H1 (cell line): ENCODE data around the gene KIAA0319L. TPM values are rescaled to one million over a fixed set of nuclear protein-coding genes. Genes with fewer than 3 reads are reported as not detected.

ENCODE experiments used
- CEBPB ChIP-seq: IDR thresholded peaks from 2 replicates; pipeline ENCODE4 v1.6.1; 2012; ENCODE audit warnings: low read depth, low read length
- MAFK ChIP-seq: IDR thresholded peaks from 2 replicates; pipeline ENCODE4 v1.6.1; 2012; ENCODE audit warnings: low read depth, mild to moderate bottlenecking, improper control_type of control experiment, low read length
- PHF8 ChIP-seq: fragments of 200-600 bp; sonication (generic); conservative IDR thresholded peaks from 2 replicates; pipeline ENCODE4 v1.7.1; 2012; ENCODE audit warnings: low read depth, mild to moderate bottlenecking, inconsistent platforms, low read length, moderate library complexity
- SIRT6 ChIP-seq: IDR thresholded peaks from one replicate; pipeline ENCODE4 v1.7.1; 2012; ENCODE audit warnings: low read length, inconsistent platforms
- TBP ChIP-seq: IDR thresholded peaks from 2 replicates; pipeline ENCODE4 v1.6.1; 2011; ENCODE audit warnings: low read depth, low read length, improper control_type of control experiment
- polyA plus RNA-seq, 7 experiments: library from polyadenylated mRNA; depleted of rRNA in 3 of 7; stranded (reverse) in 5 of 7; unstranded in 2 of 7; fragments of >200 nt in 5 of 7; fragments of 200-250 nt in 2 of 7; gene quantifications; 1 replicate in 5 of 7; 2 replicates in 1 of 7; 4 replicates in 1 of 7; pipeline versions ENCODE4 v1.2.1 to v1.2.3, GENCODE V29; 2011 to 2013; ENCODE audit warnings: missing spikeins in 2 of 7, mixed read lengths in 2 of 7
- total RNA-seq: library from RNA; stranded (reverse); fragmentation: NEBNext Ultra II Directional; extraction: Animal tissue kit (Norgen Biotek cat#: 25700); gene quantifications from 2 replicates; pipeline ENCODE4 v1.2.1, GENCODE V29; 2021
- TF ChIP-seq, protein P1 (sequence below), 3 experiments: IDR thresholded peaks; 1 replicate in 2 of 3; 2 replicates in 1 of 3; pipeline versions ENCODE4 v1.5.1 to v1.6.1; 2011; ENCODE audit warnings: low read length in 3 of 3, mild to moderate bottlenecking in 3 of 3, inconsistent platforms in 2 of 3, low read depth in 1 of 3, moderate library complexity in 1 of 3; ENCODE audit not compliant: insufficient read depth in 1 of 3; ENCODE audit errors: control extremely low read depth in 1 of 3
- TF ChIP-seq, protein P2 (sequence below): IDR thresholded peaks from 2 replicates; pipeline ENCODE4 v1.6.1; 2011; ENCODE audit warnings: low read length, improper control_type of control experiment

KIAA0319L gene
- total and polyA plus RNA-seq, 2 of the 8 experiments (the other 6 are each of a cell fraction or from before 2014, with no cell fraction given) = 40.1 to 55.7 TPM

DNA sequence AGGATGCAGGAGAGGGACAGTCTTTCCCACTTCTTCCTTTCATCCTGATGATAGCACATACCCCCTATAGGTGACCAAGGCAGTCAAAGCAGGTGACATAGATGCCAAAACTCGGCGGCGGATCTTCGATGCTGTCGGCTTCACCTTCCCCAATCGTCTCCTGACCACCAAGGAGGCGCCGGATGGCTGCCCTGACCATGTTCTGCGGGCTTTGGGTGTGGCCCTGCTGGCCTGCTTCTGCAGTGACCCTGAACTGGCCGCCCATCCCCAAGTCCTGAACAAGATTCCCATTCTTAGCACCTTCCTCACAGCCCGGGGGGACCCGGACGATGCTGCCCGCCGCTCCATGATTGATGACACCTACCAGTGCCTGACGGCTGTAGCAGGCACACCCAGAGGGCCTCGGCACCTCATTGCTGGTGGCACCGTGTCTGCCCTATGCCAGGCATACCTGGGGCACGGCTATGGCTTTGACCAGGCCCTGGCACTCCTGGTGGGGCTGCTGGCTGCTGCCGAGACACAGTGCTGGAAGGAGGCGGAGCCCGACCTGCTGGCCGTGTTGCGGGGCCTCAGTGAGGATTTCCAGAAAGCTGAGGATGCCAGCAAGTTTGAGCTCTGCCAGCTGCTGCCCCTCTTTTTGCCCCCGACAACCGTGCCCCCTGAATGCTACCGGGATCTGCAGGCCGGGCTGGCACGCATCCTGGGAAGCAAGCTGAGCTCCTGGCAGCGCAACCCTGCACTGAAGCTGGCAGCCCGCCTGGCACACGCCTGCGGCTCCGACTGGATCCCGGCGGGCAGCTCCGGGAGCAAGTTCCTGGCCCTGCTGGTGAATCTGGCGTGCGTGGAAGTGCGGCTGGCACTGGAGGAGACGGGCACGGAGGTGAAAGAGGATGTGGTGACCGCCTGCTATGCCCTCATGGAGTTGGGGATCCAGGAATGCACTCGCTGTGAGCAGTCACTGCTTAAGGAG is 3.3 kb upstream of the KIAA0319L start (continued):
- TF ChIP-seq PHF8 = no peak
- TF ChIP-seq, protein P1, sequence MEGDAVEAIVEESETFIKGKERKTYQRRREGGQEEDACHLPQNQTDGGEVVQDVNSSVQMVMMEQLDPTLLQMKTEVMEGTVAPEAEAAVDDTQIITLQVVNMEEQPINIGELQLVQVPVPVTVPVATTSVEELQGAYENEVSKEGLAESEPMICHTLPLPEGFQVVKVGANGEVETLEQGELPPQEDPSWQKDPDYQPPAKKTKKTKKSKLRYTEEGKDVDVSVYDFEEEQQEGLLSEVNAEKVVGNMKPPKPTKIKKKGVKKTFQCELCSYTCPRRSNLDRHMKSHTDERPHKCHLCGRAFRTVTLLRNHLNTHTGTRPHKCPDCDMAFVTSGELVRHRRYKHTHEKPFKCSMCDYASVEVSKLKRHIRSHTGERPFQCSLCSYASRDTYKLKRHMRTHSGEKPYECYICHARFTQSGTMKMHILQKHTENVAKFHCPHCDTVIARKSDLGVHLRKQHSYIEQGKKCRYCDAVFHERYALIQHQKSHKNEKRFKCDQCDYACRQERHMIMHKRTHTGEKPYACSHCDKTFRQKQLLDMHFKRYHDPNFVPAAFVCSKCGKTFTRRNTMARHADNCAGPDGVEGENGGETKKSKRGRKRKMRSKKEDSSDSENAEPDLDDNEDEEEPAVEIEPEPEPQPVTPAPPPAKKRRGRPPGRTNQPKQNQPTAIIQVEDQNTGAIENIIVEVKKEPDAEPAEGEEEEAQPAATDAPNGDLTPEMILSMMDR (IDR thresholded peaks at IDR 0.05; ENCODE audit: control extremely low read depth in 1 of 3, insufficient read depth in 1 of 3, low read depth in 1 of 3, low read length in 3 of 3) = no peak
- TF ChIP-seq MAFK = no peak
- no peak for TF ChIP-seq SIRT6
- TF ChIP-seq, protein P2, sequence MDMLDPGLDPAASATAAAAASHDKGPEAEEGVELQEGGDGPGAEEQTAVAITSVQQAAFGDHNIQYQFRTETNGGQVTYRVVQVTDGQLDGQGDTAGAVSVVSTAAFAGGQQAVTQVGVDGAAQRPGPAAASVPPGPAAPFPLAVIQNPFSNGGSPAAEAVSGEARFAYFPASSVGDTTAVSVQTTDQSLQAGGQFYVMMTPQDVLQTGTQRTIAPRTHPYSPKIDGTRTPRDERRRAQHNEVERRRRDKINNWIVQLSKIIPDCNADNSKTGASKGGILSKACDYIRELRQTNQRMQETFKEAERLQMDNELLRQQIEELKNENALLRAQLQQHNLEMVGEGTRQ = no peak
- no peak for TF ChIP-seq TBP
- TF ChIP-seq CEBPB = no peak
